HCT116 (cell line): ENCODE measurements around the gene KIF5A. TPM values are rescaled to one million over a fixed set of nuclear protein-coding genes. Genes with fewer than 3 reads are reported as not detected.

ENCODE experiments used
- ATAC-seq: fragments of 200-7000 bp; cut with Tn5 transposase; 2 replicates; pipeline ENCODE4 v1.9.1; 2020; ENCODE audit warnings: mild to moderate bottlenecking, moderate library complexity
- BruUV-seq: library from RNA; stranded (reverse); fragments of 400-500 nt; replicated peaks from 2 replicates; lab custom pipeline; 2021; lab: Mats Ljungman, UMichigan
- CTCF ChIA-PET: fragments of 300-600 bp; sonication (Branson Sonifier 250); formaldehyde crosslinking; loops from one replicate; lab custom pipeline; 2021; ENCODE audit warnings: antibody characterized with exemption; lab: Charles Lee
- POLR2A ChIA-PET: fragments of 300-600, 350-600 bp; sonication (Branson Sonifier 250); formaldehyde crosslinking; loops from one replicate; lab custom pipeline; 2021; ENCODE audit warnings: antibody characterized with exemption; lab: Charles Lee
- RAD21 ChIA-PET, 2 experiments: fragments of 300-600 bp; sonication (Branson Sonifier 250); formaldehyde crosslinking; loops; one replicate each; lab custom pipeline; 2023; ENCODE audit warnings: low total read pairs in 2 of 2; ENCODE audit not compliant: uncharacterized antibody in 2 of 2, unreplicated experiment in 2 of 2, low non-redundant PET in 1 of 2; lab: Charles Lee
- DNase-seq: peaks from one replicate; pipeline ENCODE4 v3.0.0-alpha.2; 2010; ENCODE audit warnings: low read depth, low spot score
- H2AFZ ChIP-seq: fragments of 200-600 bp; shearing (Covaris generic), sonication (generic); 2 replicates; pipeline ENCODE4 v1.6.1; 2017; ENCODE audit warnings: low read depth, mixed run types, mixed read lengths, antibody characterized with exemption, low read length; ENCODE audit not compliant: poor library complexity, severe bottlenecking
- H3K27ac ChIP-seq: 2 replicates; pipeline ENCODE4 v1.5.1; 2012; ENCODE audit warnings: low read depth, low read length
- H3K27me3 ChIP-seq: fragments of 200-600 bp; sonication (generic); 2 replicates; pipeline ENCODE4 v1.6.1; 2016; ENCODE audit warnings: mixed run types, low read length, mixed read lengths; ENCODE audit not compliant: insufficient read depth
- H3K36me3 ChIP-seq, 2 experiments: fragments of 200-500 bp in 1 of 2; fragments of 200-600 bp in 1 of 2; sonication (Bioruptor generic) in 1 of 2; sonication (generic) in 1 of 2; 2 replicates each; pipeline versions ENCODE4 v1.5.1 to v1.6.1; 2014 to 2016; ENCODE audit warnings: low read length in 2 of 2, inconsistent platforms in 1 of 2, mixed read lengths in 1 of 2, mixed run types in 1 of 2; ENCODE audit not compliant: insufficient read depth in 2 of 2, control insufficient read depth in 1 of 2
- H3K4me1 ChIP-seq, 2 experiments: fragments of 200-600 bp in 1 of 2; sonication (generic) in 1 of 2; 2 replicates each; pipeline versions ENCODE4 v1.5.1 to v1.6.1; 2012 to 2017; ENCODE audit warnings: low read length in 2 of 2, inconsistent platforms in 1 of 2, mild to moderate bottlenecking in 1 of 2, mixed read lengths in 1 of 2, mixed run types in 1 of 2, moderate library complexity in 1 of 2; ENCODE audit not compliant: insufficient read depth in 2 of 2, control insufficient read depth in 1 of 2
- H3K4me2 ChIP-seq: fragments of 200-600 bp; sonication (generic); 2 replicates; pipeline ENCODE4 v1.6.1; 2017; ENCODE audit warnings: mixed run types, low read length, mixed read lengths
- H3K4me3 ChIP-seq, 2 experiments: fragments of 200-600 bp in 1 of 2; sonication (generic) in 1 of 2; replicated peaks in 1 of 2; 2 replicates each; pipeline ENCODE4 v1.5.1; 2011 to 2016; ENCODE audit warnings: low read length in 2 of 2, control low read depth in 1 of 2, low read depth in 1 of 2, mild to moderate bottlenecking in 1 of 2, mixed read lengths in 1 of 2, mixed run types in 1 of 2
- H3K79me2 ChIP-seq: fragments of 200-600 bp; sonication (generic); 2 replicates; pipeline ENCODE4 v1.6.1; 2017; ENCODE audit warnings: mild to moderate bottlenecking, mixed run types, low read length, moderate library complexity, mixed read lengths; ENCODE audit not compliant: insufficient read depth
- H3K9ac ChIP-seq: fragments of 200-600 bp; sonication (generic); 2 replicates; pipeline ENCODE4 v1.6.1; 2016; ENCODE audit warnings: low read length, mixed read lengths
- H3K9me2 ChIP-seq: fragments of 200-600 bp; sonication (generic), shearing (Covaris generic); 2 replicates; pipeline ENCODE4 v1.6.1; 2017; ENCODE audit warnings: mixed run types, mild to moderate bottlenecking, moderate library complexity; ENCODE audit not compliant: insufficient read depth
- H3K9me3 ChIP-seq, 2 experiments: fragments of 200-500 bp in 1 of 2; fragments of 200-600 bp in 1 of 2; sonication (Bioruptor generic) in 1 of 2; sonication (generic) in 1 of 2; 2 replicates each; pipeline ENCODE4 v1.6.1; 2014 to 2017; ENCODE audit warnings: low read length in 2 of 2, mixed read lengths in 2 of 2, inconsistent platforms in 1 of 2, low read depth in 1 of 2, mild to moderate bottlenecking in 1 of 2, mixed run types in 1 of 2, moderate library complexity in 1 of 2; ENCODE audit not compliant: control insufficient read depth in 1 of 2, insufficient read depth in 1 of 2
- H4K20me1 ChIP-seq: fragments of 200-600 bp; sonication (generic), shearing (Covaris generic); 2 replicates; pipeline ENCODE4 v1.6.1; 2017; ENCODE audit warnings: mixed run types, mild to moderate bottlenecking, moderate library complexity; ENCODE audit not compliant: insufficient read depth
- CBX3 ChIP-seq: IDR thresholded peaks from 2 replicates; pipeline ENCODE4 v1.6.1; 2012; ENCODE audit warnings: low read depth
- CEBPB ChIP-seq: IDR thresholded peaks from 2 replicates; pipeline ENCODE4 v1.6.1; 2012; ENCODE audit warnings: low read depth
- CTCF ChIP-seq, 3 experiments: fragments of 200-600 bp in 1 of 3; sonication (generic) in 1 of 3; IDR thresholded peaks in 2 of 3; conservative IDR thresholded peaks in 1 of 3; 2 replicates each; pipeline ENCODE4 v1.5.1; 2012 to 2017; ENCODE audit warnings: low read depth in 2 of 3, low read length in 2 of 3, antibody characterized with exemption in 1 of 3, borderline replicate concordance in 1 of 3, control low read depth in 1 of 3, mild to moderate bottlenecking in 1 of 3, mixed read lengths in 1 of 3, mixed run types in 1 of 3, moderate library complexity in 1 of 3; ENCODE audit not compliant: insufficient read depth in 1 of 3
- EGR1 ChIP-seq: IDR thresholded peaks from 2 replicates; pipeline ENCODE4 v1.6.1; 2012; ENCODE audit warnings: low read depth
- ELF1 ChIP-seq: IDR thresholded peaks from 2 replicates; pipeline ENCODE4 v1.6.1; 2012; ENCODE audit warnings: low read depth, borderline replicate concordance
- EZH2 ChIP-seq: fragments of 200-600 bp; sonication (generic); IDR thresholded peaks from 2 replicates; pipeline ENCODE4 v1.6.1; 2017; ENCODE audit warnings: antibody characterized with exemption, mixed run types
- JUND ChIP-seq: IDR thresholded peaks from 2 replicates; pipeline ENCODE4 v1.6.1; 2012
- POLR2A ChIP-seq: IDR thresholded peaks from 2 replicates; pipeline ENCODE4 v1.7.0; 2011; ENCODE audit warnings: borderline replicate concordance; ENCODE audit not compliant: insufficient read depth, insufficient read length; ENCODE audit errors: extremely low read depth
- POLR2AphosphoS5 ChIP-seq: IDR thresholded peaks from 2 replicates; pipeline ENCODE4 v1.6.1; 2011; ENCODE audit warnings: mild to moderate bottlenecking, low read depth, low read length, moderate library complexity
- REST ChIP-seq: IDR thresholded peaks from 2 replicates; pipeline ENCODE4 v1.6.1; 2012; ENCODE audit warnings: low read depth
- SIN3A ChIP-seq: IDR thresholded peaks from 2 replicates; pipeline ENCODE4 v1.6.1; 2012; ENCODE audit warnings: low read depth
- SRF ChIP-seq: IDR thresholded peaks from 2 replicates; pipeline ENCODE4 v1.6.1; 2012; ENCODE audit warnings: low read depth
- ZNF274 ChIP-seq: fragments of 200-500 bp; sonication (Bioruptor generic); IDR thresholded peaks from 2 replicates; pipeline ENCODE4 v1.6.1; 2014; ENCODE audit warnings: mild to moderate bottlenecking, low read depth, low read length, inconsistent platforms
- intact Hi-C: fragments of 100-400 bp; cut with micrococcal nuclease; formaldehyde crosslinking; loops from 2 replicates; pipeline ENCODE4 v1.10.0; 2022
- total RNA-seq: library from RNA; stranded (reverse); gene quantifications from one replicate; pipeline ENCODE4 v1.2.1, GENCODE V29; 2021; ENCODE audit not compliant: unreplicated experiment
- TF ChIP-seq, protein P1 (sequence below): IDR thresholded peaks from 2 replicates; pipeline ENCODE4 v1.6.1; 2012

Gene KIF5A
- total RNA-seq, 1 experiment from 2014 or later, result 5.2 TPM

DNA sequence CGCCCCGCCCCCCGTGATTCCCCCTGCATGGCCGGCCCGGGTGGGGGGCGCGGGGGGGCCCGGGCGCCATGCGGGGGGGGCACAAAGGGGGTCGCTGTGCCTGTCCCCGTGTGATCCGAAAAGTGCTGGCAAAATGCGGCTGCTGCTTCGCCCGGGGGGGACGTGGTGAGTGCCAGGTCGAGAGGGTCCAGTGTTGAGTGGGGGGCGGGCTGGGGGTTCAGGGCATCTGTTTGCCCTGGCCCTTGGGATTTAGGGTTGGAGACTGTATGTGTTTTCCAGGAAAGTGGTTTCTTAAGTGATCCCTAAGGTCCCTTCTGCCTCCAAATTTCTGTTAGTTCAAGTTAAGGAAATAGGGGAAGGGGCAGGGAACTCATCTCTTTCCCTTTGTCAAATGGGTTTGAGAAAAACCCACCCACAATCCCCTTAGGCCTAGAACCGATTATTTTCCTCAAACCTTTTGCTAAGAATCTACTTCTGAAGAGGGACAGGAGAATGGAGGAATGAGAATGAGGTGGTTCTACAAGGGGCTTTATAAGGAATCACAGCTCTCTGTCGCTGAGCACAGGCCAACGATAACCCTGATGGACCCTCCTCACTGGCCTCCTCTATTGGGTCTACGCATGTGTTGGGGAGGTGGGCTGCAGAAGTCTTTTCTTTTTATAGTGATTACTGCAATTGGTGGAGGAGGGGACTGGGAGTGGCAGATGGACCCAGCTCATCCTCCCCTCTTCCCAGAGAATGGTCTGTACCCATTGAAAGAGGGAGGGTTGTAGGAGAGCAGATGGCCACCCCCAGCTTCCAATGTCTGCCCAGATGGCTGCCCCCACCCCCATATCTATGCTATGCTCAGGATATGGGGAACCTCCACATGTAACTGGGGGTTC, 62.2 kb downstream of the KIF5A start (continued):
- TF ChIP-seq CTCF (IDR thresholded peaks at IDR 0.05 in 2 of 3, conservative IDR thresholded peaks at IDR 0.05 in 1 of 3; ENCODE audit: borderline replicate concordance in 1 of 3, insufficient read depth in 1 of 3, low read depth in 2 of 3, low read length in 2 of 3) (no peak), SRF (no peak), JUND (no peak), POLR2AphosphoS5 (no peak)
- TF ChIP-seq, all 23 proteins: peak for 0

- DNase-seq (no peak), ATAC-seq (no peak)
- no peak overlapping the region for H3K4me3 ChIP-seq
- no peaks in the 10 kb centered on the region for H4K20me1 ChIP-seq
- H3K27ac ChIP-seq, result no peak overlapping the region
- RAD21 ChIA-PET, result no interaction called here
- no peak overlapping the region for H2AFZ ChIP-seq
- CTCF ChIA-PET, result interaction anchor here (2.0 kb wide), 1 partner anchor 29 kb away, joined by 7 read pairs; no protein-coding TSS in a partner anchor
- H3K9me2 ChIP-seq, result no peaks in the 10 kb centered on the region
- peaks cover 0 to 9% of the 10 kb centered on the region in 2 experiments; a peak in 1 of 4 replicates for H3K4me1 ChIP-seq
- H3K27me3 ChIP-seq, result no peaks in the 10 kb centered on the region
- intact Hi-C loops, result no loop called here
- no peaks in the 10 kb centered on the region for H3K36me3 ChIP-seq
- H3K9ac ChIP-seq, result no peak overlapping the region
- H3K79me2 ChIP-seq, result no peaks in the 10 kb centered on the region
- POLR2A ChIA-PET, result no interaction called here
- TF ChIP-seq POLR2AphosphoS5 (no peak), REST (no peak), POLR2A (no peak), CEBPB (no peak), JUND (no peak), EZH2 (no peak), ZNF274 (no peak), ELF1 (no peak), EGR1 (no peak), CBX3 (no peak), SIN3A (no peak), SRF (no peak)
- TF ChIP-seq, protein P1, sequence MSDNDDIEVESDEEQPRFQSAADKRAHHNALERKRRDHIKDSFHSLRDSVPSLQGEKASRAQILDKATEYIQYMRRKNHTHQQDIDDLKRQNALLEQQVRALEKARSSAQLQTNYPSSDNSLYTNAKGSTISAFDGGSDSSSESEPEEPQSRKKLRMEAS, result no peak
- BruUV-seq, result no TSS peak
- no peaks in the 10 kb centered on the region for H3K9me3 ChIP-seq
- H3K4me2 ChIP-seq, result no peak overlapping the region
Observed at GRCh38 chr12:57612711-57613426, 63.0 kb downstream of the KIF5A start.
